Diencephalon (tissue), 1 donor: ENCODE data around the gene USP15. TPM values are rescaled to one million over a fixed set of nuclear protein-coding genes. Genes with fewer than 3 reads are reported as not detected.

Experiments
- small RNA-seq: library from RNA; depleted of rRNA; stranded (forward); fragments of <200 nt; gene quantifications from one replicate; pipeline ENCODE3, GENCODE V24; 2014
- total RNA-seq: library from RNA; depleted of rRNA; stranded (reverse); fragments of >200 nt; gene quantifications from one replicate; pipeline ENCODE4 v1.2.3, GENCODE V29; 2014

Gene USP15
- total RNA-seq: 108 TPM

DNA sequence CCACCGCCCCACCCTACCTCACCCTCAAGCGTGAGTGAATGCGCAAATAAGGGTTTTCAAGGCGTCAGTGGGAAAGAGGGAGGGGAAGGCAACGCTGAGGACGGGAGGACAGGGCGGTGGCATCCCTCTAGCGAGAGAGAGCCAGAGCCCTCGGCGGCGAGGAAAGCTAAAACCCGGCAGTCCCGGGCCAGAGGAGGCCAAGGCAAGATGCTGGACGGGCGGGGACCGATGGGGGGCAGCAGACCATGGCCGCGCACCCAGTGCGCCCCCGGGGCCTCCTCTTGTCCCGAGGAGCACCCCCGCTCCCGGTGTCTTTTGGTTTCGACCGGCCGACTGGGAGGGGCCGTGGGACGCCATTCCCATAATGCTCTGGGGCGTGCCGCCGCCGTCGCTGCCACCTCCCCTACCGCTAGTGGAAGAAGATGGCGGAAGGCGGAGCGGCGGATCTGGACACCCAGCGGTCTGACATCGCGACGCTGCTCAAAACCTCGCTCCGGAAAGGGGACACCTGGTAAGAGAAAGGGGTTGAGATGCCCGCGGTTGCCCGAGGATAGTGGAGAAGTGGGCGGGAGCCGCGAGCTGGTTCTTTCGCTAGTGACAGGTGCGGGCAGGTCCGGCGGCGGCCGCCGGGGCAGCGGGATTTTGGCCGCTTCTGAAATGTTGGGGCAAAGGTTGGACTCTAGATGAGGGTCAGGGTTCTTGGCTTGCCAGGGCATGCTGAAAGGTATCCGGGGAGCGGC lies at the start of gene USP15:
Gene USP15 (plus strand): TSS at position 412 of the 740 bp plus-strand sequence. CDS start 11 bp downstream, at position 423.

Small RNA genes within 50 kb of the gene (small RNA-seq; reads per million reads assigned to genes)
- gene RF00017: not detected
- gene RNU6-595P: not detected

Other genes starting within 250 kb of the USP15 start
- 71.3 TPM for gene MON2, start 206.4 kb downstream of the USP15 start, total RNA-seq